Glutamatergic neuron (in vitro differentiated cells): ENCODE measurements around the gene HOOK2. TPM values are rescaled to one million over a fixed set of nuclear protein-coding genes. Genes with fewer than 3 reads are reported as not detected.

Experiments used
- DNase-seq: peaks from one replicate; pipeline ENCODE4 v3.0.0; 2022
- H3K27ac Mint-ChIP-seq: one replicate; pipeline ENCODE4 v1.8.0; 2020; ENCODE audit warnings: mild to moderate bottlenecking, mixed read lengths, inconsistent platforms; ENCODE audit not compliant: unreplicated experiment
- H3K27me3 Mint-ChIP-seq: one replicate; pipeline ENCODE4 v1.8.0; 2020; ENCODE audit warnings: mild to moderate bottlenecking, moderate library complexity, mixed read lengths, inconsistent platforms; ENCODE audit not compliant: unreplicated experiment
- H3K36me3 Mint-ChIP-seq: one replicate; pipeline ENCODE4 v1.8.0; 2020; ENCODE audit warnings: mild to moderate bottlenecking, mixed read lengths, inconsistent platforms; ENCODE audit not compliant: unreplicated experiment
- H3K4me1 Mint-ChIP-seq: one replicate; pipeline ENCODE4 v1.8.0; 2020; ENCODE audit warnings: mild to moderate bottlenecking, low read depth, mixed read lengths, inconsistent platforms; ENCODE audit not compliant: unreplicated experiment
- H3K4me3 Mint-ChIP-seq: one replicate; pipeline ENCODE4 v1.8.0; 2020; ENCODE audit warnings: mild to moderate bottlenecking, mixed read lengths, inconsistent platforms; ENCODE audit not compliant: unreplicated experiment
- H3K9me3 Mint-ChIP-seq: one replicate; pipeline ENCODE4 v1.8.0; 2020; ENCODE audit warnings: mild to moderate bottlenecking, moderate library complexity, mixed read lengths, inconsistent platforms; ENCODE audit not compliant: unreplicated experiment
- CTCF ChIP-seq: fragments of 200-600 bp; sonication (generic); IDR thresholded peaks from one replicate; pipeline ENCODE4 v1.5.0; 2021; ENCODE audit not compliant: partially characterized antibody, unreplicated experiment
- total RNA-seq: library from RNA; stranded (reverse); fragmentation: NEBNext Ultra II Directional; extraction: Animal tissue kit (Norgen Biotek cat#: 25700); gene quantifications from one replicate; pipeline ENCODE4 v1.2.1, GENCODE V29; 2021; ENCODE audit not compliant: unreplicated experiment

Gene HOOK2
- total RNA-seq, 1 donor from 2014 or later, result 40.1 TPM

- Mint-ChIP-seq H3K9me3 (peaks cover 10% of the 10 kb centered on the region), H3K4me1 (peaks cover 17% of the 10 kb centered on the region), H3K36me3 (no peaks in the 10 kb centered on the region), H3K4me3 (no peak overlapping the region), H3K27ac (no peak overlapping the region), H3K27me3 (peaks cover 9% of the 10 kb centered on the region)
- no peak for TF ChIP-seq CTCF
- no peak for DNase-seq
Observed at GRCh38 chr19:12787458-12787857, 12.1 kb upstream of the HOOK2 start.

- Mint-ChIP-seq H3K4me3 (no peak overlapping the region), H3K36me3 (no peaks in the 10 kb centered on the region), H3K27ac (no peak overlapping the region), H3K9me3 (peaks cover 10% of the 10 kb centered on the region), H3K27me3 (peaks cover 10% of the 10 kb centered on the region), H3K4me1 (peaks cover 19% of the 10 kb centered on the region)
- DNase-seq, result no peak
- no peak for TF ChIP-seq CTCF
Observed at GRCh38 chr19:12786952-12787351, 11.6 kb upstream of the HOOK2 start.

GRCh38 chr19:12786141-12786870 is 11.0 kb upstream of the HOOK2 start:
- H3K36me3 Mint-ChIP-seq, result no peaks in the 10 kb centered on the region
- H3K27ac Mint-ChIP-seq, result no peak overlapping the region
- no peak overlapping the region for H3K4me3 Mint-ChIP-seq
- TF ChIP-seq CTCF, result no peak
- H3K9me3 Mint-ChIP-seq, result peaks cover 10% of the 10 kb centered on the region
- H3K4me1 Mint-ChIP-seq, result peaks cover 19% of the 10 kb centered on the region
- DNase-seq, result no peak
- peaks cover 10% of the 10 kb centered on the region for H3K27me3 Mint-ChIP-seq

GRCh38 chr19:12785431-12786031 is 10.2 kb upstream of the HOOK2 start:
- Mint-ChIP-seq H3K27ac (no peak overlapping the region), H3K27me3 (peaks cover 6% of the 10 kb centered on the region), H3K36me3 (no peaks in the 10 kb centered on the region), H3K4me1 (peaks cover 14% of the 10 kb centered on the region), H3K4me3 (no peak overlapping the region), H3K9me3 (peaks cover 4% of the 10 kb centered on the region)
- no peak for TF ChIP-seq CTCF
- DNase-seq, result no peak

GRCh38 chr19:12784871-12785430 is 9.6 kb upstream of the HOOK2 start:
- Mint-ChIP-seq H3K27me3 (peaks cover 6% of the 10 kb centered on the region), H3K9me3 (peaks cover 2% of the 10 kb centered on the region), H3K27ac (no peak overlapping the region), H3K4me3 (no peak overlapping the region), H3K36me3 (no peaks in the 10 kb centered on the region), H3K4me1 (peaks cover 13% of the 10 kb centered on the region)
- DNase-seq, result no peak
- TF ChIP-seq CTCF, result no peak
